ENCODE results near the gene KDF1.

GRCh38 chr1:26915204-26915842, 44.9 kb downstream of the KDF1 start:
- TF ChIP-seq, protein P1, sequence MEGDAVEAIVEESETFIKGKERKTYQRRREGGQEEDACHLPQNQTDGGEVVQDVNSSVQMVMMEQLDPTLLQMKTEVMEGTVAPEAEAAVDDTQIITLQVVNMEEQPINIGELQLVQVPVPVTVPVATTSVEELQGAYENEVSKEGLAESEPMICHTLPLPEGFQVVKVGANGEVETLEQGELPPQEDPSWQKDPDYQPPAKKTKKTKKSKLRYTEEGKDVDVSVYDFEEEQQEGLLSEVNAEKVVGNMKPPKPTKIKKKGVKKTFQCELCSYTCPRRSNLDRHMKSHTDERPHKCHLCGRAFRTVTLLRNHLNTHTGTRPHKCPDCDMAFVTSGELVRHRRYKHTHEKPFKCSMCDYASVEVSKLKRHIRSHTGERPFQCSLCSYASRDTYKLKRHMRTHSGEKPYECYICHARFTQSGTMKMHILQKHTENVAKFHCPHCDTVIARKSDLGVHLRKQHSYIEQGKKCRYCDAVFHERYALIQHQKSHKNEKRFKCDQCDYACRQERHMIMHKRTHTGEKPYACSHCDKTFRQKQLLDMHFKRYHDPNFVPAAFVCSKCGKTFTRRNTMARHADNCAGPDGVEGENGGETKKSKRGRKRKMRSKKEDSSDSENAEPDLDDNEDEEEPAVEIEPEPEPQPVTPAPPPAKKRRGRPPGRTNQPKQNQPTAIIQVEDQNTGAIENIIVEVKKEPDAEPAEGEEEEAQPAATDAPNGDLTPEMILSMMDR (IDR thresholded peaks at IDR 0.05) = no peak
- TF ChIP-seq POLR2A (IDR thresholded peaks at IDR 0.05) (no peak), POLR2AphosphoS5 (IDR thresholded peaks at IDR 0.05) (no peak)
